ENCODE data around the gene TGM1.
"Not testable (repeated sequence)": the region's sequence is repeated elsewhere in the genome, so short reads cannot be mapped to it uniquely, and the experiment has no call there.

TGM1 gene

DNA sequence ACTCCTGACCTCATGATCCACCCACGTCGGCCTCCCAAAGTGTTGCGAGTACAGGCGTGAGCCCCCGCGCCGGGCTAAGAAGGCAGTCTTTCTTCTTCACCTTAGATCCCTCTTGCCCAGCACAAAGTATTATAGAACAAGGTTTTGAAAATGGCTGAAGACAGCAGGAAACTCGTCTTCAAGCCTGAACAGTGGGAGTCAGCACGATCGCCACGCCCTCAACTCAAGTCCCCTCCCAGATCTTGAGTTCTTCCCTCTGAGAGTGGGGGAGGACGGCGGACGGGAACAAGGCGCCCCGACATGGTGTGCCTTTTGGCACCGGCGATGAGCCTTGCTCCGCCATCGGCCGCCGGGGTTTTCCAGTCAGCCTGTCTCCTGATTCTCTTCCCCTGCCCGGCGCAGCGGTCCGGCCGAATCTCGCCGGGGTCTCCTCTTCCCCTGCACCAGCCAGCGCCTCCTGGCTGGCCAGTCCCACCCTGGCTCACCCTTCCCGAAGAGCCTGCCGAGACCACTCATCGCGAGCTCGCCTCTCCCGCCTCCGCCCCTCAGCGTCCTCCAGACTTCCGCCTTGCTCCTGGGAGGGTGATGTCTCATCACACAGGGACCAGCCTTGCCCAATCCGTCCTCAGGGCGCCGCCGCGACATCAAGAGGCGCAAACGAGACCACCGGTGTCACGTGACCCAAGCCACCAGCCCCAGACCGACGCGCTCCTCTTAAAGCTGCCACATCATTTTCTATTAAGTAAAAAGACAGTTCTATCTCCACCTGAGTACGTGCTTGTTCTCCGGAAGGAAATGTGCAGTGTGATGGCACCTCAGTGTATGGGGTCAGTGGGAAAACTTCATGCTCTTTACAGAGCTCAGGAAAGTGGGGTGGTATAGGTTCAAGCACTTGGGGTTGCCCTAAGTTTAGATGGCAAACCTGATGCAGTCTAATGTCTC, 49.8 kb downstream of the TGM1 start, which contains the start of gene CHMP4A:
TSS of gene CHMP4A (minus strand) at position 565 of the 942 bp plus-strand sequence. CDS start at position 516, 49 bp downstream.
- DNase-seq, result peak; percentile 69 to 98 (median 90)

DNA sequence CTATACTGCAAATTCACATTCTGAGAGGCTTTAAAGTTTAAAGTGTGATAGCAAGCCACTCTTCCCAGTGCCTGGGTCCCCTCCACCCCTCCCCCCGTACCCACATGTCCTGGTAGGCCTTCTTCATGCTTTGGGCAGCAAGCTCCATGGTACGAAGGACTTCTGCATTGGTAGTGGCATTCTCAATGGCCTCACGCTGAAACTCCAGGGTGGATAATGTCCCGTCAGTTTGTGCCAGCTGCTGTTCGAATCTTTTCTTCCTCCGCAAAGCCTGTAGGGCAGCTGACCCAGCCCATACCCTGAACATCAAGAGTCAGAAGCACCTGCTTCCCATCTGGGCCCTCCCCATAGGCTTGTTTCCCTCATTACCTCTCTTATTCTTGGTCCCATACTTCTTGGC, 51.7 kb downstream of the TGM1 start:
- no peak for DNase-seq

- DNase-seq, result no peak
Observed at GRCh38 chr14:24207625-24208024, 55.4 kb downstream of the TGM1 start.

DNA sequence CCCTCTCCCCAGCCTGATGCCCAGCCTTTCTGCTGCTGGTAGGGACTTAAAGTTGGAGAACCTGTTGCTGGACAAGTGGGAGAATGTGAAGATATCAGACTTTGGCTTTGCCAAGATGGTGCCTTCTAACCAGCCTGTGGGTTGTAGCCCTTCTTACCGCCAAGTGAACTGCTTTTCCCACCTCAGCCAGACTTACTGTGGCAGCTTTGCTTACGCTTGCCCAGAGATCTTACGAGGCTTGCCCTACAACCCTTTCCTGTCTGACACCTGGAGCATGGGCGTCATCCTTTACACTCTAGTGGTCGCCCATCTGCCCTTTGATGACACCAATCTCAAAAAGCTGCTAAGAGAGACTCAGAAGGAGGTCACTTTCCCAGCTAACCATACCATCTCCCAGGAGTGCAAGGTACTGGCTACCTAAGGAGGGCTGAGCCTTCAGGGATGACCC, 55.8 kb downstream of the TGM1 start:
- DNase-seq, result no peak

DNA sequence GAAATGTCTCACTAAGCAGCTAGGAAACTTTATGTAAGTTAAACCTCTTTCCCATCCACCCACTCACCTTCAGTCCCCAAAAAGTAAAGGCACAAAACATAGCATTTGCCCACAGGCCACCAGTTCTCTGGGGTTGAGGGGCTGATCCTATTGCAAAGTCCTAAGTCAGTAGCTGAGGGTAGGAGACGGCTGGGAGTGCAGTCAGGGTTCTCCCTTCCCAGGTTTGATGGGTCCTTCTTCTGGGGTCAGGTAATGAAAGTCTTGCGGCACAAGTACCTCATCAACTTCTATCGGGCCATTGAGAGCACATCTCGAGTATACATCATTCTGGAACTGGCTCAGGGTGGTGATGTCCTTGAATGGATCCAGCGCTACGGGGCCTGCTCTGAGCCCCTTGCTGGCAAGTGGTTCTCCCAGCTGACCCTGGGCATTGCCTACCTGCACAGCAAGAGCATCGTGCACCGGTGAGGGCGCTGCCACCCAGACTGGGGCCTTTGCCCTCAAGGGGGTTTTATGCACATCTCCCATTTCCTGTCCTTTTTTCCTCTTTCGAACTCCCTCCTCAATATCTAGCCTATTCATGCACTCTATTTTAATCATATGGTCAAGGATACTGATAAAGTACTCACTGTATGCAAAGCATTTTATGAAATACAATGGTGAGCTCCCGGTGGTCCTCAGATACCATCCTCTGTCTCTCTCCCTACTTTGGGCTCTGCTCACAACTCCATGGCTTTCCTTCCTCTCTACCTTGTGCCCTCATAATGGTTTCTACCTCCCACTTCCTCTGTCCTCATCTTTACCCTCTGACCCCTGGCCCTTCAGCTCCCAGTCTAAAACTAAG, 56.5 kb downstream of the TGM1 start:
- no peak for DNase-seq

DNA sequence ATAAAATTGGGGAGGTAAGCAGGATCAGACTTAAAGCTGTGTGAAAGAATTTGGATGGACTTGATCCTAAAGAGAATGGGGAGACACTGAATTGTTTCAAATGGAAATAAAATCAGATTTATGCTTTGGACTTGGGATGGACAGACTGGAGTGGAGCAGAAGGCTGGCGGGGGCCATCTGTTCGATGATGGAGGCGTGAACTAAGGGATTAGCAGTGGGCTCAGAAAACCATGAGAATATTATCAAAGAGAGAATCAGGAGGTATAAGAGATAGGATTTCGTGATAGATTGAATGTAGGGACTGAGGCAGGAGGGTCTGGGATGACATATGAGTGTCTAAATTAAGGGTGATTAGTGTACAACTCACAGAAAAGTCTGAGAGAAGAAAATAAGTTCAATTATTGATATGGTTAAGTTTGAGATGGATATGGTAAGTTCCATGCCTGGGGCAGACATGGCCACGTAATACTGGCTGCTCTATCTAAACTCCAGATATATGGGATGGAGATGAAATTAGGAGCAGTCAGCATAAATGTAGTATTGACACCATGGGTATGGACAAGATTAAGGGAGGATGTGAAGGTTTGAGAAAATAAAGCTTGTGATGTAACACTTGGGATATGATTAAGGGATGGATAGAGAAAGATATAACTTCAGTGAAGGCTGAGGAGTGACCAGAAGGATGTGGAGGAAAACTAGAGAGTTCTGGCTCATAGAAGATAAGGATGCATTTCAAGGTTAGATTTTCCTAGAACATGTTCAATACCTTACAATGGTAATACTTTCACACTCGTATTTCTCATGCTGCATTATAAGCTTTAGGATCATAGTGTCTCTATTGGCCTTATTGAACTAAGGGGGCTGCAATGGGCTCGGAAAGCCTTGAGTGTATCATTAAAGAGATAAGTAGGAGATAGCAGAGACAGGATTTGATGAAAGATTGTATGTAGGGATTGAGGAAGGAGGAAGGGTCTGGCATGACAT, 58.5 kb downstream of the TGM1 start:
- DNase-seq, result no peak

- not testable (repeated sequence) for DNase-seq
Observed at GRCh38 chr14:24203249-24203886, 59.6 kb downstream of the TGM1 start.

- not testable (repeated sequence) for DNase-seq
Observed at GRCh38 chr14:24202538-24202937, 60.4 kb downstream of the TGM1 start.
